HFF-Myc (cell line): ENCODE measurements around the gene RFX4.

Source experiments
- DNase-seq: peaks from one replicate; pipeline ENCODE4 v3.0.0-alpha.2; 2011; ENCODE audit warnings: low read depth; ENCODE audit errors: extremely low read depth
- H3K4me3 ChIP-seq: replicated peaks from 2 replicates; pipeline ENCODE4 v1.5.1; 2011; ENCODE audit warnings: low read depth, mild to moderate bottlenecking, control low read depth, low read length
- TF ChIP-seq, protein P1 (sequence below): IDR thresholded peaks from 2 replicates; pipeline ENCODE4 v1.5.1; 2012; ENCODE audit warnings: mild to moderate bottlenecking, low read depth, low read length, control low read depth; ENCODE audit errors: missing control alignments

Gene RFX4

DNA sequence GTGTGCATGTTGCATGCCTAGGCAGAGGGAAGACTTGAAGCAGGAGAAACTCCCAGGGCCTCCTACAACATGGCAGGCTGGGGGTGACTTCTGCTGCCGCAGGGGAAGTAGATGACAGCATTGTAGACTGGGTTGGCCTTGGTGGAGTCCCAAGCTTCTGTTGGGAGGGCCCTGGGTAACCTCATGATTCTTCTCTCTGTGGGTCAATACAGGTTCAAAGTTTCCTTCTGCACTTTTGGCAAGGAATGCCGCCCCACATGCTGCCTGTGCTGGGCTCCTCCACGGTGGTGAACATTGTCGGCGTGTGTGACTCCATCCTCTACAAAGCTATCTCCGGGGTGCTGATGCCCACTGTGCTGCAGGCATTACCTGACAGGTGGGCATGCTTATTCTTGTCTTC, 113.3 kb downstream of the RFX4 start:
- TF ChIP-seq, protein P1, sequence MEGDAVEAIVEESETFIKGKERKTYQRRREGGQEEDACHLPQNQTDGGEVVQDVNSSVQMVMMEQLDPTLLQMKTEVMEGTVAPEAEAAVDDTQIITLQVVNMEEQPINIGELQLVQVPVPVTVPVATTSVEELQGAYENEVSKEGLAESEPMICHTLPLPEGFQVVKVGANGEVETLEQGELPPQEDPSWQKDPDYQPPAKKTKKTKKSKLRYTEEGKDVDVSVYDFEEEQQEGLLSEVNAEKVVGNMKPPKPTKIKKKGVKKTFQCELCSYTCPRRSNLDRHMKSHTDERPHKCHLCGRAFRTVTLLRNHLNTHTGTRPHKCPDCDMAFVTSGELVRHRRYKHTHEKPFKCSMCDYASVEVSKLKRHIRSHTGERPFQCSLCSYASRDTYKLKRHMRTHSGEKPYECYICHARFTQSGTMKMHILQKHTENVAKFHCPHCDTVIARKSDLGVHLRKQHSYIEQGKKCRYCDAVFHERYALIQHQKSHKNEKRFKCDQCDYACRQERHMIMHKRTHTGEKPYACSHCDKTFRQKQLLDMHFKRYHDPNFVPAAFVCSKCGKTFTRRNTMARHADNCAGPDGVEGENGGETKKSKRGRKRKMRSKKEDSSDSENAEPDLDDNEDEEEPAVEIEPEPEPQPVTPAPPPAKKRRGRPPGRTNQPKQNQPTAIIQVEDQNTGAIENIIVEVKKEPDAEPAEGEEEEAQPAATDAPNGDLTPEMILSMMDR = no peak
- DNase-seq = no peak
- H3K4me3 ChIP-seq = no peak overlapping the region

DNA sequence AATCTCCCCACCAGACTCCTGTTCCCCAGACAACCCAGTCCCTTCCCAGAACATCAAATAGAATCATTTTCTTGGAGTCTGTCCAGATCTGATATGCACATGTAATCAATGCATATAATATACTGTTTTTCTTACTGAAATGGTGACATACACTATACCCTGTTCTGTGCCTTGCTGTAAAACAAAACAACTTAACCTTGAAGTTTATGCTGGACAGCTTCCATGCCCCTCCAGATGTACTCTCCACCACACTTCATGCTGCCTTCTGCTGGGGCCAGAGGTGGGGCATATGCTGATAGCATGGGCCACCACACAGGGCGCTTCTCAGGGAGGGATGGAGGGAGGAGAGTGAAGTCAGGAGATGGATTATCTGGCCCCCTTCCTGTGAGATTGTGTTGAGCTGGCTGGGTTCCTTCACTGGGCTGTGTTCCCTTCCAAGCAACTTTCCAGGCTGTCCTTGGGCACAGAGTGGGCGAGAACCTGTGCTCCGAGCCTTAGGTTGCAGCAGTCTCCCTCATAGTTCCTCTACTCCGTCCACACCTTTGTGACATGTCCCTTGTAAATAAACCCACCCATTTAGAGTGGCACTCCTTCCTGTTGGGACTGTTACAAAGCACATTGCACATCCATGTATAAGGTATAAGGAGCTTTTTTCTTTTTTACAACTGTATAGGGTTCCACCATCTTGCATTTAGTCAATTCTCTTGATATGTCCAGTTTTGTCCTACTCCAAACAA, 114.0 kb downstream of the RFX4 start:
- TF ChIP-seq, protein P1 = no peak
- H3K4me3 ChIP-seq = no peak overlapping the region
- no peak for DNase-seq

DNA sequence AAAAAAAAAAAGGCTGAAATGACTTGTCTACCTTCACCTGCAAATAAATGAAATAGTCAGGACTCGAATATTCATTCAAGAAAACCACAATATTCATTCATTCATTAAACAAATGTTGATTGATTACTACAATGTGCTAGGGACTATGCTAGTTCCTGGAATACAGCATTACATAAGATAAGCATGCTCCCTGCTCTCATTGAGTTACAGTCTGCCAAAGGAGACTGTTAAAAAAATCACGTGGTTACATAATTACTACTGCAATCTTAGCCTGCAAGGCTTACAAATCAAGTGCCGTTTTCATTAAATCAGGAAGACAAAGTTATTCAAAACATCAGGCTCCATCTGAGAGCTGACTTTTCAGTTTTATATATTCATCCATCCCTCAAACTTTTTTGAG, 121.3 kb downstream of the RFX4 start:
- no peak for DNase-seq
- H3K4me3 ChIP-seq = no peak overlapping the region
- TF ChIP-seq, protein P1 = no peak

DNA sequence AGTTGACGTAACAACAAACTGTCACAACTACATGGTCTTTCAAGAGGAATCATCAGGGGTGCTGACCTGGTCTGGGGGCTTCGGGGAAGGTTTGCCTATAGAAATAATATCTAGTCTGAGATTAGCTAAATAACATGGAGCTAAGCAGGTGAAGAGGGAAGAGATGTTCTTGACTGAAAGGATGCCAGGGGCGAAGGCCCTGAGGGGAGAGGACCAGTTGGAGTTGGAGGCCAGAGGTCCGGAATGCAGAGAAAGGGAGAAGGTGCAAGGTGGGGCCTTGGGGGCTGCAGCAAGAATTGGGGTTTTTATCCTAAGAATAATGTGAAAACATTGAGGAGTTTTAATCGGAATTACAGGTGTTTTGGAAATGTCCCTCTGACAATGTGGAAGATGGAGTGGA, 123.2 kb downstream of the RFX4 start:
- no peak for DNase-seq
- no peak overlapping the region for H3K4me3 ChIP-seq
- TF ChIP-seq, protein P1 = no peak

DNA sequence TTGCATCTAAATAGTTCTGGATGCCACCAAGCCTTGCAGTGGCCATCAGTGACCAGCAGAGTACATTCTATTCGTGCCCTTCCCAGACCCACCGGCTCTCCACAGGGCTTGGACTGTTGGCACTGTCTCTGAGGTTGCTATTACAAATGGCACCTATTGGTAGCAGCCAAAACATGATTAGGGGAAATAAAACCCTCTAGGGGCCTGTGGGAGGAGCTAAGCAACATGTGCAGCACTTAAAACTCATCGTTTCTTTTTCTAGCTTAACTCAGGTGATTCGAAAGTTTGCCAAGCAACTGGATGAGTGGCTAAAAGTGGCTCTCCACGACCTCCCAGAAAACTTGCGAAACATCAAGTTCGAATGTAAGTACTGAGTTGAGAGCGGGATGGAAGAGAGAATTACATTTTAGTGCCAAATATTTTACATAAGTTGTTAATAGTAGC, 126.3 kb downstream of the RFX4 start:
- no peak overlapping the region for H3K4me3 ChIP-seq
- TF ChIP-seq, protein P1 = no peak
- no peak for DNase-seq

DNA sequence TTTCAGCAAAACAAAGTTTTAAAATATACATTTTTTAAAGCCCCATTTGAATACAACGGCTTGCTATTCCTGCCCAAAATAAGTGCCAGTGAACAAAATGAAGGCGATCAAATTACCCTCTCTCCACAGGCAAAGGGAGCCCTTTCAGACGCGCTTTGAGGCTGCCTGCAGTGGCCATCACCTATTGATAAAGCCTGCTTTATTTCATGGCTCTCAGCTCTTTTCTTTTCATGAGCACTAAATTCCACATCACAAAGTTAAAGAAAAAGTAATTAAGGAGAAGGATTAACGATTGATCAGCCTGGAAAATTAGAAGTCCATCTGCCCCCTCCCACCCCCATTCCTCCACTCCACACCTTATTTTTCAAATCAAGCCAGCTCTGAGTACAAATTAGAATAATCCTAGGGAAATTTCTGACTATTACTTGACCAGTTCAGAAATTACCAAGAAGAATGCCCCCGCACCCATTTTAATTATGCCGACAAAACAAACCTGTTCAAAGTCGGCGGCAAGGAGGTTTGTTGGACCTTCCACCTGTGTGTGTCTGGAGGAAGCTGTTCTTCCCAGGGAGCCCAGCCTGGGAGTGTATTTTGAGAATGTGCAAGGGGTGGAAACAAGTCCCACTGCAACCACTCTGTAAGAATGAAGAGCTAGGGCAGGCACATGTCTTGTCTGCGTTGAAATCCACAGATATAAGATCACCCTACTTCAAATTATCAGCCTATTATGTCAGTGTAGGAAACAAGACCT, 127.5 kb downstream of the RFX4 start:
- no peak for DNase-seq
- TF ChIP-seq, protein P1 = no peak
- H3K4me3 ChIP-seq = no peak overlapping the region
